Natural killer cell treated with Interleukin-12 subunit alpha and Interleukin-12 subunit beta and Interleukin-15 and Interleukin-18, amount 100 ng/mL, for 72 hours (primary cell): ENCODE results near the gene ITGAV. TPM values are rescaled to one million over a fixed set of nuclear protein-coding genes. Genes with fewer than 3 reads are reported as not detected.

Source experiments
- ATAC-seq, 2 donors: fragments of 150-1000 bp; cut with Tn5 transposase in 1 of 2; sonication (Bioruptor Pico), chemical (Tn5 transposase) in 1 of 2; 2 replicates each; pipeline ENCODE4 v1.10.0; 2021
- DNase-seq: peaks from one replicate; pipeline ENCODE4 v3.0.0; 2022; ENCODE audit warnings: low spot score
- H3K27ac Mint-ChIP-seq, 2 donors: 1 replicate in 1 of 2; 2 replicates in 1 of 2; pipeline ENCODE4 v1.8.0; 2022; ENCODE audit warnings: mixed read lengths in 2 of 2, mild to moderate bottlenecking in 1 of 2, moderate library complexity in 1 of 2
- H3K27me3 Mint-ChIP-seq, 2 donors: 1 replicate in 1 of 2; 2 replicates in 1 of 2; pipeline ENCODE4 v1.8.0; 2022; ENCODE audit warnings: mixed read lengths in 2 of 2
- H3K36me3 Mint-ChIP-seq: one replicate; pipeline ENCODE4 v1.8.0; 2022; ENCODE audit warnings: mixed read lengths
- H3K4me1 Mint-ChIP-seq, 2 donors: 1 replicate in 1 of 2; 2 replicates in 1 of 2; pipeline ENCODE4 v1.8.0; 2022; ENCODE audit warnings: low read depth in 2 of 2, mixed read lengths in 2 of 2, mild to moderate bottlenecking in 1 of 2
- H3K4me3 Mint-ChIP-seq: one replicate; pipeline ENCODE4 v1.8.0; 2022; ENCODE audit warnings: mixed read lengths
- H3K9me3 Mint-ChIP-seq: 2 replicates; pipeline ENCODE4 v1.8.0; 2022; ENCODE audit warnings: mixed read lengths
- total RNA-seq, 2 donors: library from RNA; stranded (reverse); gene quantifications; one replicate each; pipeline ENCODE4 v1.2.3, GENCODE V29; 2022

Gene ITGAV
- total RNA-seq, 2 donors from 2014 or later = 11.3 to 17.4 TPM

DNA sequence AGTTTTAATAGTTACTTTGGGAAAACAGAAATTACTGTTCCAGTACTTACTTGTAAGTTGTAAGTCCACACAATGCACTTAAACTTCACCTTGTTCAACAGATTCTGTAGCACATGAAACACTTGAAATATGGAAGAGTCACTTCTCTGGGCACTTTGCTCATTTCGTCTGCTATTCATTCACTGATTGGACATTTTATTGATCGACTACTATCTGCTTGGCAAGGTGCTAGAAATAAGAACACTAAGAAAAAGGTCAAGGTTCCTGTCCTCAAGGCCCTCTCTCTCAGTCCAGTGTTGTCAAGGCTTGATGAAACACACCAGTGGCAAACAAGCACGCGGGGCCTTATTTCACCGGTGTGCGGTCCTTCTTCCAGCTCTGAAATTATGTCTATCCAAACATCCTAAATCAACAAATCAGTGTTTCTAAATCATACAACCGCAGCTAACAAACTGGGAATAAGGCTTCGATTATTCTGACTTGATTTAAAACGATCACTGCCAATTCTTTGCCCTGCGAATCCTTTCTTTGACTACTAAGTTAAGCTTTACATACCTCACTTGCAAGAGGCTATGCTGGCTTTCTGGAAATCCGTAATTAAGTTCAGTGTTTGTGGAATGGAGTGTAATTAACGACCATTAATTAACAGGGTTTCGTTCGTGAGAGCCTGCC lies 780 bp upstream of the ITGAV start:
- H3K4me1 Mint-ChIP-seq = peaks cover 16 to 25% of the 10 kb centered on the region in 2 donors
- H3K36me3 Mint-ChIP-seq = no peaks in the 10 kb centered on the region
- peaks cover 3 to 8% of the 10 kb centered on the region in 2 donors for H3K27me3 Mint-ChIP-seq
- DNase-seq (no peak), ATAC-seq (no peak)
- peak overlapping the region; percentile 79 to 81 for H3K27ac Mint-ChIP-seq
- no peaks in the 10 kb centered on the region for H3K9me3 Mint-ChIP-seq
- H3K4me3 Mint-ChIP-seq = peak overlapping the region; percentile 94

DNA sequence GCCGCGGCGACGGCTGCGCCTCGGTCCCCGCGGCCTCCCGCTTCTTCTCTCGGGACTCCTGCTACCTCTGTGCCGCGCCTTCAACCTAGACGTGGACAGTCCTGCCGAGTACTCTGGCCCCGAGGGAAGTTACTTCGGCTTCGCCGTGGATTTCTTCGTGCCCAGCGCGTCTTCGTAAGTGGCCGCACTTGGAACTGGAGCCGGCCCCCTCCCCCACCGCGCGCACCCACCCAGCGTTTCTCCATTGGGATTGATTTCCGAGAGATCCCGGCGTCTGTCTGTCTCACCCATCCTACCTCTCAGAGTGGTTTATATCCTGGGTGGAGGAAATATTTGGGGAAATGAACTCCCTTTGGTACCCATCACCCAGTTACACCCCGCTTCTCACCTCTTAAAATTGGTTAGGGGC lies 498 bp downstream of the ITGAV start:
- H3K9me3 Mint-ChIP-seq = no peaks in the 10 kb centered on the region
- peaks cover 2 to 5% of the 10 kb centered on the region in 2 donors for H3K27me3 Mint-ChIP-seq
- ATAC-seq = no peak
- peaks cover 19 to 25% of the 10 kb centered on the region in 2 donors for H3K4me1 Mint-ChIP-seq
- no peak for DNase-seq
- peak overlapping the region; percentile 79 to 81 for H3K27ac Mint-ChIP-seq
- peak overlapping the region; percentile 94 for H3K4me3 Mint-ChIP-seq
- no peaks in the 10 kb centered on the region for H3K36me3 Mint-ChIP-seq

DNA sequence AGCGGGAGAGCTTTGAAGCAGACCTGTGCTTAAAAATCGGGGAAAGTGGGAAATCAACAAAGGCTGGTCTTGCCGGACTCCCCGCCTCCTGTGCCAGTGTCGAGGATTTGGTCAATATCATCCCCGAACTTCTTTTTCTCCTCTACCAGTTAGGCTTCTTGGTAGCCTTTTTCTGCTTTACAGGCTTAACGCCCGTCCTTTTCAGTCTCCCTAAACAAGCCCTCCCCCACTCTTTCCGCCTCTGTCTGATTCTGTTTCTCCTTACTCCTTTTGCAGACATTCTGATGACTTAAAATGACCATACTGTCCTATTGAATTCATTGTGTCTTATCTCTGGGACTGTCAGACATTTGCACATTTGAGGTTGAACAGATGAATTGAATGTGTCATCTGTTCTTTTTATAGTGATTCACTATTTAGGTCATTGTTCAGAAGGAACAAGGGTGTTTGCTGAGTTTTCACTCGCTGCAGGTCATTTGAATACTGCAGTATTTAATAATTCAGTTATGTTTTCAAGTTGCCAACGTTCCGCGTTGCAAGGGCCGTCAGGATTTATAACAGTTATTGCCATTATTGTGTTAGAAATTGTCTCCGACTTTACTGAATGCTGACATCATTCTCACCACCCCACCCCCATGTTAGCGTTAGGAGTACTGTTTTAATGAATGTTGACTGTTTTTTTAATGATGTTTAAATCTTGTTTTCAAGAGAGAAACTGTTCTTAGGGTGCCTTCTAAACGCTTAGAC lies 1.1 kb downstream of the ITGAV start:
- Mint-ChIP-seq H3K27me3 (no peaks in the 10 kb centered on the region), H3K36me3 (no peaks in the 10 kb centered on the region), H3K4me1 (peaks cover 19 to 25% of the 10 kb centered on the region in 2 donors), H3K4me3 (peak overlapping the region; percentile 94), H3K27ac (peak overlapping the region; percentile 79 to 81), H3K9me3 (no peaks in the 10 kb centered on the region)
- peak; percentile 60 for DNase-seq
- ATAC-seq = peak in 1 of 2 donors; percentile 11

DNA sequence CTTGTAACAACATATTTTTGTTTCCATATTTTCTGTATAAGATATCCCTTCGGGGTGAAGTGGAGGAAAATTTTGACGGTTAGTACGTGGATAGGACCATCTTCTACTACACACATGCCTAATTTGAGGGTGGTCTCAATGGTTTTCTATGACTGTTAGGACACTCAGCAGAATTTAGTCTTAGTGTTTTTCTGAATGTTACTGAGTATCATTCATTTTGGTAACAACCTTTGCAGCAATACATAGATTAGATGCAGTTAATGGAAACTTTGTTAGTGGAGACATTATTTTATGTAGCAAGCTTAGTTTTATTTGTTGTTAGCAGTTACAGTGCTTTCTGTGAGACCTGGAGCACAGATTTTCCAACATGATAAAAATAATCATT lies 1.6 kb downstream of the ITGAV start:
- H3K9me3 Mint-ChIP-seq = no peaks in the 10 kb centered on the region
- peak overlapping the region; percentile 94 for H3K4me3 Mint-ChIP-seq
- H3K27me3 Mint-ChIP-seq = no peaks in the 10 kb centered on the region

DNA sequence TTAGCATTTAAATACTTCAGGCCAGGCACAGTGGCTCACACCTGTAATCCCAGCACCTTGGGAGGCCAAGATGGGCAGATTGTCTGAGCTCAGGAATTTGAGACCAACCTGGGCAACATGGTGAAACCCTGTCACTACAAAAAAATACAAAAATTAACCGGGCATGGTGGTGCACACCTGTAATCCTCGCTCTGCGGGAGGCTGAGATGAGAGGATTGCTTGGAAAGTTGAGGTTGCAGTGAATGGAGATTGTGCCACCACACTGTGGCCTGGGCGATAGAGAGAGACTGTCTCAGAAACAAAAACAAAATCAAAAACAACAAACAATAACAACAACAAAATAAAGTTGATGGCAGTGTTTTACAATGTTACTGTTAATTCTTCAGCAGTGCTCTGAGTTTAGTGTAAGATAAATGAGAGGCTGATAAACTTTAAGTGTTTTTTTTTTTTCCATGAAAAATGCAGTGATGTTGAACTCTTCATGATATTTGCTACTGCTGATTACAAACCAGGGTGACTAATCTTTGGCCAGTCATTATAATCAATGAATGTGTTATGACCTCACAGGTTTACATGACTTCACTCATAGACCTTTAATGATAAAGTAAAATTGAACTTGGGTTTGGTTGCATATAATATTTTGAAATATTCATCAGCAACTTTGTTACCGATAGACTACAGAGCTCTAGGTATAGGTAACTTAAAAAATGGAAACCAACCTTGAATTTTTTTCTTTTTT lies 2.5 kb downstream of the ITGAV start:
- Mint-ChIP-seq H3K4me3 (no peak overlapping the region), H3K4me1 (peaks cover 19 to 25% of the 10 kb centered on the region in 2 donors), H3K27me3 (no peaks in the 10 kb centered on the region), H3K27ac (peak overlapping the region in 1 of 2 donors; percentile 81), H3K36me3 (no peaks in the 10 kb centered on the region), H3K9me3 (no peaks in the 10 kb centered on the region)
- DNase-seq (no peak), ATAC-seq (no peak)

More for the DNA sequence above, 1.6 kb downstream of the ITGAV start:
- peak overlapping the region; percentile 79 to 81 for H3K27ac Mint-ChIP-seq
- peaks cover 19 to 25% of the 10 kb centered on the region in 2 donors for H3K4me1 Mint-ChIP-seq
- DNase-seq (no peak), ATAC-seq (no peak)
- no peaks in the 10 kb centered on the region for H3K36me3 Mint-ChIP-seq

DNA sequence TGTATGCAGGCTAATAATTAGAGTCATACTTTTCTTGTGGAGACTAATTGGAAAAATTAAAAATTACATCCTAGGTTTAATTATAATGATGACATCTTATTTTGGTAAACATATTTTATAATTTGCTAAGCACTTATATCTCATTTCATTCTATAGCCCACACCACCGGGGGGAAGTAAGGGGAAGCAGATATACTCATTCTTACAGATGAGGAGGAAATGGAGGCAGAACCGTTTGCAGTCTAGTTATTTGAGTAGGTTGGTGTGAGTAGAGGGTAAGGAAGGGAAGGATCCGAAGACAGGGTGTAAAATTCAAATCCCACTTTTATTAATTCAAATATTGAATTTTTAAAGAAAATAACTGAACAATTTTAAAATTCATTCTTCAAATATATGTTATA lies 3.7 kb downstream of the ITGAV start:
- Mint-ChIP-seq H3K4me3 (no peak overlapping the region), H3K4me1 (peaks cover 19 to 25% of the 10 kb centered on the region in 2 donors), H3K36me3 (no peaks in the 10 kb centered on the region), H3K9me3 (no peaks in the 10 kb centered on the region), H3K27ac (no peak overlapping the region), H3K27me3 (no peaks in the 10 kb centered on the region)
- no peak for DNase-seq
- no peak for ATAC-seq

DNA sequence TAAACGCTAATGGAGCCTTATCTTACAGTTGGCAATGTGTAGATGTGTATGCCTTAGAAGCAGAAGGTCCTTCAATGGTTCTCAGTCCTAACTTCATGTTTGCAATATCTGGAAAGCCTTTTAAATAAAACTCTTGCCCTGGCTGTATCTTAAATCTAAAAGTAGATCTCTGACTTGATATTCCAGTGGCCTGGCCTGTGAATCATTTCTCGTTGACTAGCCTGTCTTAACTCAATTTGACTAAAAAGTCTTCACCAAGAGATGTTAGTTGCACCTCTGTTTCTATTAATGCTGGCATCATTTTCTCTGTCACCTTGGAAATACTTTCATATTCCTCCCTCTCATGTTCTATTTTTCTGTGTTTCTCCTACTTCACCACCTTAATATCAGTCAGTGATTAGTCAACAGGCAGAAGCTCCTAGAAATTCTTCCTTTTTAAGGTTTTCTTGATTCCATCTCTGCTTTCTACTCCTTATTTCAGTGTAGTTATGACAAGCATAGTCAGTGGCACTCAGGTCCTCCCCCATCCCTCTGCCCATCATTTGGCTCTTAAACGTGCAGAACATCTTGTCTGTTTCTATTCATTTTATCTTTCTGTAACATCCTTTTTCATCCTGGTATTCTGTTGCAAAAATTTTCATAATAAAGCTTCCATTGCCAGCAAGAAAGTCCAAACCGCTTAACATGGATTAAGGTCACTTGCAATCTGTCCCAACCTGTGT lies 4.3 kb downstream of the ITGAV start:
- Mint-ChIP-seq H3K9me3 (no peaks in the 10 kb centered on the region), H3K36me3 (no peaks in the 10 kb centered on the region), H3K27me3 (no peaks in the 10 kb centered on the region), H3K4me1 (peaks cover 17 to 22% of the 10 kb centered on the region in 2 donors), H3K4me3 (no peak overlapping the region), H3K27ac (no peak overlapping the region)
- DNase-seq (no peak), ATAC-seq (no peak)

DNA sequence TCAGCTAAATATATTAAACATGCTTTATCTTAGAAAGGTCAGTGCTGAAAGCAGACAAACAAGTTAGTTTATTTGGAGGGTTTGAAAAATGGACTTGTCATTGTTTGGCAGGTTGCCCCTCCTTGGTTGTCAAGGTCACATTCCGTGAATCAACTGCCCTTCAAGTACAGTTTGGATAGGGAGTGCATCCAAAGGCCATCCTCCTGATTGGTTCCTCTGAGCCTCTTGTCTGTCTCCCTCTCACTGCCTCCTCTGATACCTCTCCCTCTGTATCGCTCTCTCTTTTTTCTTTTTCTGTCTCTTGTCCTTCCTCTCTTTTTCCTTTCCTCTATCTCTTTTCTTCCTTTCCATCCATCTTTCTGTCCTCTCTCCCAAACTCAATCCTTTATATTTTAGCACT lies 5.4 kb downstream of the ITGAV start:
- Mint-ChIP-seq H3K36me3 (no peaks in the 10 kb centered on the region), H3K4me3 (no peak overlapping the region), H3K9me3 (no peaks in the 10 kb centered on the region), H3K4me1 (peaks cover 18% of the 10 kb centered on the region in 2 donors), H3K27me3 (no peaks in the 10 kb centered on the region), H3K27ac (no peak overlapping the region)
- DNase-seq (no peak), ATAC-seq (no peak)

DNA sequence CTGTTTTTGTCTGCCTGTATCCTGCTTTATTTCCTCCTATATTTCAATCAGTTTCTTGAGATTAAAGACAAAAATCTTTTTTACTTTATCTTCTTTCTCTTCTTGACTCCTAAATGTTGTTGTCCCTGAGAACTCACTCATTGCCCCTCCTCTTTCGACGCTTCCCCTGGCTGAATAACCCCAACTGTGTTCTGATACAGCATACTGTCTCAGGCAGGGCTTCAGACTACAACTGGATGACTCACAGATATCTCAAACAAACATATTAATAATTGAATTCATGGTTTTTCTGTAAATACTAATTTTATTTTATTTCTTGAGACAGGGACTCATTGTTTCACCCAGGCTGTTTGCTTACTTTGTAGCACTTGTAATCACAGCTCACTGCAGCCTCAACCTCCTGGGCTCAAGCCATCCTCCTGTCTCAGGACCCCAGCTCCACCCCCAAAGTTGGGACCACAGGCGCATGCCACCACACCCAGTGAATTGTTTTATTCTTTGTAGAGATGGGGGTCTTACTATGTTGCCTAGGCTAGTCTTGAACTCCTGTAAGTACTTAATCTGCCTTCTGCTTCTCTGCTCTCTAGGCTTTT lies 9.4 kb downstream of the ITGAV start:
- Mint-ChIP-seq H3K4me1 (peaks cover 0 to 9% of the 10 kb centered on the region in 2 donors), H3K27ac (peak overlapping the region in 1 of 2 donors; percentile 22), H3K27me3 (no peaks in the 10 kb centered on the region), H3K36me3 (no peaks in the 10 kb centered on the region), H3K4me3 (no peak overlapping the region), H3K9me3 (no peaks in the 10 kb centered on the region)
- ATAC-seq = no peak
- no peak for DNase-seq

DNA sequence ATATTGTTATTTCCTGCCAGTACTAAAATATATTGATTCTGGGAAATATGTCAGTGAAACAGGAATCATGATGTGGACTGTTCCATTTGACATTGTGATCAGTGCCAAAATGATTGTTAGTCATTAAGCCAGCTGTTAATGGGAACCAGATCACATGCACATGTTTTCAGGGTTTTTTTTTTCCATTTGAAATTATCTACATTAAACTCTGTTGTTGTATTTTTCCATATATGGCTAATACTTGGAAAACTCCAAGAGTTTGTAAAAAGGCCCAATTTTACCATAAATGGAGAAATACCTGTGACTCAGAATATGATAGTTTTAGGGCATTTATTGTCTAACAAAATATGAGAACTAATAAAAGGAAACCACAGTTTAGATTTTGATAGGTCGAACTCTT lies 13.4 kb downstream of the ITGAV start:
- DNase-seq = no peak
- H3K36me3 Mint-ChIP-seq = peaks cover 5% of the 10 kb centered on the region
- H3K9me3 Mint-ChIP-seq = no peaks in the 10 kb centered on the region
- no peak for ATAC-seq
- H3K27me3 Mint-ChIP-seq = no peaks in the 10 kb centered on the region
- H3K4me1 Mint-ChIP-seq = peaks cover 0 to 6% of the 10 kb centered on the region in 2 donors
- H3K27ac Mint-ChIP-seq = no peak overlapping the region
- H3K4me3 Mint-ChIP-seq = no peak overlapping the region

DNA sequence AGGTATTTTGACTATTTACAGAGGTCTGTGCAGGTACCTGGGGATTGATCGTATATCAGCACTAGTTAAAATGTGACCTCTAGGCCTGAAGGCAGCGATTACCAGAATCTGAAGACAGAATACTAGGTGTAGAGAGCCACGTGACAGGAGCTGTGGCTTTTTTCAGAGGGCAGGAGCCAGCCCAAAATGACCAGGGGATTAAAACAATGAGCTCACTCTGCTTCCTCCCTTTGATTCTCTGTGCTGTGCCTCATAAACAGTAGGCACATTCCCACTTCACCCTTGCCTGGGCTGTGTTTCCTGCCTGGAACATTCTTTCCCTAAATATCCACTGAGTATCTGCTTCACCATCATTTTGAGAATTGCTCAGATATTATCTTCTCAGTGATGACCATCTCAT lies 15.2 kb downstream of the ITGAV start:
- DNase-seq = no peak
- Mint-ChIP-seq H3K27ac (no peak overlapping the region), H3K9me3 (no peaks in the 10 kb centered on the region), H3K36me3 (peaks cover 5% of the 10 kb centered on the region), H3K4me1 (no peaks in the 10 kb centered on the region), H3K27me3 (no peaks in the 10 kb centered on the region), H3K4me3 (no peak overlapping the region)
- no peak for ATAC-seq

DNA sequence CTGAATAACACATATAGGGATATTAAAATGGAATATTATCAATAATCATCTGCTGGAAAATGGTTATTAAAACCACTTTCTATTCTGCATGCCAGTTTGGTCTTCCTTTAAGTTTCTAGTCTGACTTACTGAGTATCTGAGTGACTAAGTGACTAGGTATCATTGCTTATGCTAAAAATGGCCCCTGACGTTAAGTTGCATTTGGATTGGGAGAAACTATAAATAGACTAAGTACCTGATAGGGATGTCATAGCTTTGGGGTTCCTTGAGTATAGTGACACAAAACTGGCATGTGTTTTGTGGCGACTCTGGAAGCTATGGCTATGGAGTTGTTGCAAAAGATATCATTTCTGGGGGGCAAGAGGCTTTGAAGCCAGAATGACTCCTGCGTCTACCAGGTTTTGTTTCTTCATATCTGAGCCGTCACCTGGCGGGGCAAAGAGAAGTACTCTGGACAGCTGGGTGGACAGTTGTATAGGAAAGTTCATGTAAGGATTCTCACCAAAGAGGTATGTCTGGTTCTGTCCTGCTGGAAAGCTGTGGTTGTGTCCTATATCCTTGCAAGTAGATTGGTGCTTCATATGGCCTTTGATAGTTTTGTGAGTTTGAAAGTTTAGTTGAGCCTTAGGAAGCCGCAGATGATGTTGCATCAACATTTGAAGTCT lies 17.9 kb downstream of the ITGAV start:
- DNase-seq (no peak), ATAC-seq (no peak)
- Mint-ChIP-seq H3K27ac (no peak overlapping the region), H3K4me3 (no peak overlapping the region), H3K27me3 (no peaks in the 10 kb centered on the region), H3K9me3 (no peaks in the 10 kb centered on the region), H3K36me3 (peaks cover 5% of the 10 kb centered on the region), H3K4me1 (peaks cover 0 to 6% of the 10 kb centered on the region in 2 donors)

DNA sequence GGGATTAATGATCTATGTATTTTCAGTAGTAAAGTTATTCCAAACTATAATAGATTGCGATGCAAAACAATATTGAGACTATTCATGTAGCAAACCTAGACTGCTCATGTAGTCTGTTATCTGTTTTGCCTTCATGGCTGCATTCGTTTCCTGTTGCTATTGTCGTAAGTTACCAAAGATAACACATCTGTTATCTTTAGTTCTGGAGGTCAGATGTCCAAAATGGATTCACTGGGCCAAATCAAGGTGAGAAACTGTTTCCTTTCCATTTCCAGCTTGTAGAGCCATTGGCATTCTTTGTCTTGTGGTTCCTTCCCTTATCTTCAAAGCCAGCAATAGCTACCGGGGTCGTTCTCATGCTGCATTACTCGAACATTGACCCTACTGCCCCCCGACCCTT lies 20.9 kb downstream of the ITGAV start:
- H3K27ac Mint-ChIP-seq = no peak overlapping the region
- H3K4me1 Mint-ChIP-seq = peaks cover 0 to 6% of the 10 kb centered on the region in 2 donors
- ATAC-seq (no peak), DNase-seq (no peak)
- peaks cover 5% of the 10 kb centered on the region for H3K36me3 Mint-ChIP-seq
- H3K27me3 Mint-ChIP-seq = no peaks in the 10 kb centered on the region
- no peaks in the 10 kb centered on the region for H3K9me3 Mint-ChIP-seq
- no peak overlapping the region for H3K4me3 Mint-ChIP-seq
